Chondrocyte (in vitro differentiated cells): Measurements from ENCODE around the gene LYL1. TPM values are rescaled to one million over a fixed set of nuclear protein-coding genes. Genes with fewer than 3 reads are reported as not detected.
A peak's percentile ranks its signal among the peaks of the same experiment; 100 is the strongest.

Experiments
- DNase-seq: peaks from one replicate; pipeline ENCODE4 v3.0.0; 2021; ENCODE audit warnings: mixed read lengths, low spot score
- H3K27ac Mint-ChIP-seq: one replicate; pipeline ENCODE4 v1.8.0; 2021; ENCODE audit warnings: mild to moderate bottlenecking, moderate library complexity, mixed read lengths; ENCODE audit not compliant: unreplicated experiment
- H3K27me3 Mint-ChIP-seq: 2 replicates; pipeline ENCODE4 v1.8.0; 2021; ENCODE audit warnings: low read depth, mixed read lengths
- H3K36me3 Mint-ChIP-seq: 2 replicates; pipeline ENCODE4 v1.8.0; 2021; ENCODE audit warnings: low read depth, mixed read lengths
- H3K4me1 Mint-ChIP-seq: 2 replicates; pipeline ENCODE4 v1.8.0; 2021; ENCODE audit warnings: low read depth, mild to moderate bottlenecking, mixed read lengths
- H3K4me3 Mint-ChIP-seq: one replicate; pipeline ENCODE4 v1.8.0; 2021; ENCODE audit warnings: mild to moderate bottlenecking, moderate library complexity, mixed read lengths; ENCODE audit not compliant: unreplicated experiment
- H3K9me3 Mint-ChIP-seq: 2 replicates; pipeline ENCODE4 v1.8.0; 2021; ENCODE audit warnings: low read depth, mixed read lengths
- CTCF ChIP-seq: fragments of 200-600 bp; sonication (generic); IDR thresholded peaks from 2 replicates; pipeline ENCODE4 v1.5.0; 2021; ENCODE audit warnings: antibody characterized with exemption, mild to moderate bottlenecking, moderate library complexity
- long read RNA-seq: library from polyadenylated mRNA; stranded (forward); transcript quantifications from one replicate; pipeline ENCODE4 v2.0.0, GENCODE V29; 2021
- total RNA-seq: library from RNA; stranded (reverse); gene quantifications from 3 replicates; pipeline ENCODE4 v1.2.1, GENCODE V29; 2021

The LYL1 gene
- total RNA-seq: 0.38 to 0.47 TPM in 2 of 3 replicates, not detected in the other
- long read RNA-seq: 0 reads

- Mint-ChIP-seq H3K4me3 (no peak within 1 kb of the TSS), H3K27me3 (peaks cover 5% of the 10 kb centered on the region), H3K36me3 (peaks cover 4% of the 10 kb centered on the region)
Observed at GRCh38 chr19:13102666-13103580, at the start of gene LYL1. LYL1 (minus strand) TSS chr19:13102858; CDS start chr19:13101171, 1,687 bp downstream.

GRCh38 chr19:13151605-13152355 is 49.1 kb upstream of the LYL1 start:
- peak overlapping the region; percentile 99 for H3K4me3 Mint-ChIP-seq
- peak; percentile 54 for TF ChIP-seq CTCF
- peaks cover 30% of the 10 kb centered on the region for H3K4me1 Mint-ChIP-seq
- peaks cover 6% of the 10 kb centered on the region for H3K36me3 Mint-ChIP-seq
- no peaks in the 10 kb centered on the region for H3K27me3 Mint-ChIP-seq
- H3K27ac Mint-ChIP-seq: peak overlapping the region; percentile 99
- DNase-seq: no peak
- H3K9me3 Mint-ChIP-seq: no peaks in the 10 kb centered on the region

More at GRCh38 chr19:13102666-13103580, at the start of gene LYL1:
- Mint-ChIP-seq H3K27ac (no peak within 1 kb of the TSS), H3K4me1 (peaks cover 8% of the 10 kb centered on the region), H3K9me3 (no peaks in the 10 kb centered on the region)
- no peak for DNase-seq
- peak; percentile 7 for TF ChIP-seq CTCF

- no peak for DNase-seq
- Mint-ChIP-seq H3K4me1 (peaks cover 25% of the 10 kb centered on the region), H3K9me3 (no peaks in the 10 kb centered on the region), H3K27ac (peak overlapping the region; percentile 98), H3K27me3 (no peaks in the 10 kb centered on the region), H3K36me3 (peaks cover 6% of the 10 kb centered on the region), H3K4me3 (peak overlapping the region; percentile 99)
- no peak for TF ChIP-seq CTCF
Observed at GRCh38 chr19:13150931-13151604, 48.4 kb upstream of the LYL1 start.

GRCh38 chr19:13150187-13150930 is 47.7 kb upstream of the LYL1 start, which contains the start of the genes IER2 and STX10:
IER2 (plus strand) TSS chr19:13150411; CDS start chr19:13153187, 2,776 bp downstream.
STX10 (minus strand) TSS chr19:13150375; CDS start chr19:13150173, 202 bp downstream.
- DNase-seq: no peak
- Mint-ChIP-seq H3K9me3 (no peaks in the 10 kb centered on the region), H3K27ac (peak within 1 kb of the TSS; percentile 98), H3K4me1 (peaks cover 21% of the 10 kb centered on the region), H3K4me3 (peak within 1 kb of the TSS; percentile 99), H3K27me3 (no peaks in the 10 kb centered on the region), H3K36me3 (peaks cover 6% of the 10 kb centered on the region)
- peak; percentile 77 for TF ChIP-seq CTCF
